Hepatocyte (in vitro differentiated cells): ENCODE results near the gene OLFM4. TPM values are rescaled to one million over a fixed set of nuclear protein-coding genes. Genes with fewer than 3 reads are reported as not detected.

ENCODE experiments used
- DNase-seq: peaks from one replicate; pipeline ENCODE4 v3.0.0-alpha.2; 2016; ENCODE audit warnings: low spot score
- H2AFZ ChIP-seq: fragments of 200-600 bp; sonication (generic); 2 replicates; pipeline ENCODE4 v1.6.0; 2016; ENCODE audit warnings: antibody characterized with exemption, mild to moderate bottlenecking
- H3K27ac ChIP-seq: fragments of 200-600 bp; sonication (generic); 2 replicates; pipeline ENCODE4 v1.5.1; 2016; ENCODE audit warnings: mild to moderate bottlenecking
- H3K27me3 ChIP-seq: fragments of 200-600 bp; sonication (generic); 2 replicates; pipeline ENCODE4 v1.6.1; 2016
- H3K36me3 ChIP-seq: fragments of 200-600 bp; sonication (generic); replicated peaks from 2 replicates; pipeline ENCODE4 v1.5.1; 2016; ENCODE audit warnings: low read depth; ENCODE audit not compliant: insufficient read depth
- H3K4me1 ChIP-seq: fragments of 200-600 bp; sonication (generic); 2 replicates; pipeline ENCODE4 v1.5.1; 2016; ENCODE audit warnings: mild to moderate bottlenecking, moderate library complexity; ENCODE audit not compliant: insufficient read depth
- H3K4me2 ChIP-seq: fragments of 200-600 bp; sonication (generic); 2 replicates; pipeline ENCODE4 v1.6.0; 2016
- H3K4me3 ChIP-seq: fragments of 200-600 bp; sonication (generic); 2 replicates; pipeline ENCODE4 v1.5.1; 2016; ENCODE audit warnings: mild to moderate bottlenecking
- H3K79me2 ChIP-seq: fragments of 200-600 bp; sonication (generic); 2 replicates; pipeline ENCODE4 v1.6.0; 2017; ENCODE audit warnings: mild to moderate bottlenecking
- H3K9me2 ChIP-seq: fragments of 200-600 bp; sonication (generic); replicated peaks from 2 replicates; pipeline ENCODE4 v1.6.0; 2017; ENCODE audit warnings: mild to moderate bottlenecking; ENCODE audit not compliant: insufficient read depth
- H3K9me3 ChIP-seq: fragments of 200-600 bp; sonication (generic); 2 replicates; pipeline ENCODE4 v1.5.1; 2016; ENCODE audit warnings: low read depth, mild to moderate bottlenecking
- H4K20me1 ChIP-seq: fragments of 200-600 bp; sonication (generic); 2 replicates; pipeline ENCODE4 v1.6.0; 2016; ENCODE audit warnings: mild to moderate bottlenecking; ENCODE audit not compliant: insufficient read depth, poor library complexity, severe bottlenecking
- CTCF ChIP-seq: fragments of 200-600 bp; sonication (generic); IDR thresholded peaks from 2 replicates; pipeline ENCODE4 v1.5.1; 2016; ENCODE audit warnings: antibody characterized with exemption, mild to moderate bottlenecking; ENCODE audit not compliant: poor library complexity
- EZH2 ChIP-seq: fragments of 200-600 bp; sonication (generic); IDR thresholded peaks from 2 replicates; pipeline ENCODE4 v1.6.1; 2016; ENCODE audit warnings: antibody characterized with exemption, mild to moderate bottlenecking, borderline replicate concordance
- EZH2phosphoT487 ChIP-seq: fragments of 200-600 bp; sonication (generic); IDR thresholded peaks from one replicate; pipeline ENCODE4 v1.6.1; 2018; ENCODE audit warnings: antibody characterized with exemption, mild to moderate bottlenecking, low read depth, moderate library complexity; ENCODE audit not compliant: unreplicated experiment, severe bottlenecking
- WGBS: methylation state at CpG from one replicate; pipeline ENCODE4 v1.1.6; 2016; ENCODE audit warnings: low lambda C conversion rate; ENCODE audit errors: missing lambda C conversion rate; 5-methylcytosine and 5-hydroxymethylcytosine counted together
- polyA plus RNA-seq: library from polyadenylated mRNA; unstranded; fragments of >200 nt; fragmentation: Nextera tagmentation; extraction: Ambion mirVana; gene quantifications from 2 replicates; pipeline ENCODE4 v1.2.1, GENCODE V29; 2016
- total RNA-seq: library from RNA; depleted of rRNA; stranded (reverse); fragments of >200 nt; gene quantifications from 2 replicates; pipeline ENCODE4 v1.2.3, GENCODE V29; 2014

OLFM4 gene
- total and polyA plus RNA-seq, 2 experiments from 2014 or later: 4.5 to 20.7 TPM

DNA sequence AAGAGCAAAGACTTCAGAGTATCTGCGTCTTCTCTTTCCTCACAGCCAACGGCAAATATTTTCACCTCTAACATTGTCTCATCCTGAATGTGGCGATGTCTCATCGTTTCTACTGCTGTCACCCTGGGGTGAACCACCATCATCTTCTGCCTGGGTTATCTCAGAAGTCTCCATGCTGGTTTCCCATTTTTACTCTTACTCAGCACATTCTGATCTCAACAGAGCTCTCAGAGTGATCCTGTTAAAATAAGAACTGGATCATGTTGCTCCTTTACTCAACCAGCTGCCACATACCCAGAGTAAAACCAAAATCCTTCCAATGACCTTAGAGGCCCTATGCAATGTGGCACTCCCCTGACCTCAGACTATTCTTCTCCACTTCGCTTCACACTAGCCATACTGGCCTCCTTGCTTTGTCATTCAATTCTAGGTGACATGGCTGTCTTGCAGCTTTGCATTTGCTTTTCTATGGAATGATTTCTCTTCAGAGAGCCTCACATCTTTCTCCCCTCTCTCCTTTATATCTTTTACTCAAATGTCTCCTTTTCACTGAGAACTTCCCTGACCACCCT lies 7.8 kb upstream of the OLFM4 start:
- Histone ChIP-seq H2AFZ (no peak overlapping the region), H3K4me1 (no peaks in the 10 kb centered on the region)
- WGBS: 89% methylated on average over 5 of the region's 5 CpGs

GRCh38 chr13:53023246-53023645 lies 5.4 kb upstream of the OLFM4 start:
- Histone ChIP-seq H3K4me3 (no peak overlapping the region), H3K9me2 (no peaks in the 10 kb centered on the region), H3K4me1 (no peaks in the 10 kb centered on the region), H3K9me3 (no peaks in the 10 kb centered on the region), H2AFZ (no peak overlapping the region), H3K79me2 (no peaks in the 10 kb centered on the region), H3K27ac (no peak overlapping the region), H3K4me2 (no peak overlapping the region), H4K20me1 (no peaks in the 10 kb centered on the region), H3K27me3 (no peaks in the 10 kb centered on the region), H3K36me3 (no peaks in the 10 kb centered on the region)
- WGBS: 84% methylated on average over 2 of the region's 2 CpGs
- no peak for DNase-seq
- TF ChIP-seq EZH2 (no peak), EZH2phosphoT487 (no peak), CTCF (no peak)

More for the DNA sequence above, 7.8 kb upstream of the OLFM4 start:
- Histone ChIP-seq H3K9me2 (no peaks in the 10 kb centered on the region), H3K9me3 (no peaks in the 10 kb centered on the region), H4K20me1 (no peaks in the 10 kb centered on the region), H3K4me3 (no peak overlapping the region), H3K79me2 (no peaks in the 10 kb centered on the region), H3K27me3 (no peaks in the 10 kb centered on the region), H3K27ac (no peak overlapping the region), H3K4me2 (no peak overlapping the region), H3K36me3 (no peaks in the 10 kb centered on the region)
- DNase-seq: no peak
- TF ChIP-seq CTCF (no peak), EZH2phosphoT487 (no peak), EZH2 (no peak)

GRCh38 chr13:53028063-53028462 lies 550 bp upstream of the OLFM4 start:
- TF ChIP-seq CTCF: no peak
- TF ChIP-seq EZH2: no peak
- TF ChIP-seq EZH2phosphoT487: no peak
- no peak for DNase-seq
- peak overlapping the region; percentile 66 for H3K27ac ChIP-seq
- H3K4me3 ChIP-seq: no peak overlapping the region
- no peaks in the 10 kb centered on the region for H4K20me1 ChIP-seq
- 82% methylated on average over 5 of the region's 5 CpGs for WGBS
- H3K9me3 ChIP-seq: no peaks in the 10 kb centered on the region
- no peaks in the 10 kb centered on the region for H3K36me3 ChIP-seq
- no peaks in the 10 kb centered on the region for H3K27me3 ChIP-seq
- H3K4me1 ChIP-seq: peaks cover 5% of the 10 kb centered on the region
- no peak overlapping the region for H2AFZ ChIP-seq
- H3K9me2 ChIP-seq: no peaks in the 10 kb centered on the region
- no peaks in the 10 kb centered on the region for H3K79me2 ChIP-seq
- no peak overlapping the region for H3K4me2 ChIP-seq
